Posterior cingulate gyrus (tissue), 11 donors: ENCODE results near the gene PLA2G1B.
"Not testable (repeated sequence)": the region's sequence is repeated elsewhere in the genome, so short reads cannot be mapped to it uniquely, and the experiment has no call there.

ENCODE experiments used
- DNase-seq, 10 donors: peaks; one replicate each; pipeline versions ENCODE4 v3.0.0 to v3.0.0-alpha.2; 2020 to 2021; ENCODE audit warnings: mixed read lengths in 3 of 10
- intact Hi-C: fragments of 100-400 bp; cut with DNase I; formaldehyde crosslinking; loops from one replicate; pipeline ENCODE4 v1.15.1; 2023

Gene PLA2G1B

GRCh38 chr12:120361506-120362208, 34.1 kb upstream of the PLA2G1B start:
- intact Hi-C loops = no loop called here
- DNase-seq = peak; percentile 53 to 98 (median 86)

DNA sequence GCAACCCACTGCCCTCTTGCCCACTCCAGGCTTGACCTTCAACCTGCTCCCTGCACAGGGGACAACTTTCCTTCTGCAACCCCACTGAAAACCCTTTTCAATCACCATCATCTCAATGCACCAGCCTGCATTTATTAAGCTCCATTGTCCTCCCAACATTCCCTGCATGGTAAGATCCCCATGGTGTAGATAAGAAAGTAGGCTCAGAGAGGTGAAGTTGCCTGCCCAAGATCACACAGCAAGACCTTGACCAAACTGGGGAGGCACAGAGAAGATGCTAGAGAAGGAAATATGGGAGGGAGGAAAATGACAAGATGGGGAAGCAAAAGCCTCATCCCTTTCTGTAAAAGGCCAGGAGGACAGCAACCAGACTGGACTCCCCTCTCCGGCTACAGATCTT, 31.5 kb upstream of the PLA2G1B start:
- intact Hi-C loops = no loop called here
- DNase-seq = no peak

DNA sequence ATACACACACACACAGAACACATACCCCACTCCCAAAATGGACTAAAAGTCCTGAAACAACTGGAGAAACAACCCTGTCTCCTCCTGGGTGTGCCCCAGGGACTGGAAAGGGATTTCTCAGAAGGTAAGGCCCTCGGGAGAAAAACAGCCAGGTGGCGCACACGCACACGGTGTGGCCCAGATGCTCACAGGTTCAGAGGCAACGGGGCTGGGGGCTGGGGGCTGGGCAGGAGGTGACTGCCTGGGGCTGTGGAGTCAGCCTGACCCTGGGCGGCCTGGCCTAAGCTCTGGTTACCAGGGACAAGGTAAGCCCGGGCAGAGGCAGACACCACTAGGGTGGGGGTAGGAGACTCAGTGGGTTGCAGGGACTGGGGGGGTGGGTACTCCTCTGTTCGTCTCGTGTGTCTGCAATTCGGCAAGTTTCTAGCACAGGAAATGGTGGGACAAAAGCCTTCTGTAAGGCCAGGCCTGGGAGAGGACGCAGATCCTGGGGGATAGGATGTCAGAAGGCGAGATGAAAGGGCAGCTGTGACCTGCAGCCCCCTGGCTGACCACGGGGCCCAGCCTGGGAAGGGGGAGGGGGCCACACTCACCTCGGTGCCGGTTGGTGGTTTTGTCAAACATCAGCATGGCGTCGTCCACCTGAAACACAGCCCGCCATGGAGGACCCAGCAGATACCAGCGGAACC, 31.0 kb upstream of the PLA2G1B start:
- DNase-seq = peak in 2 of 10 donors; percentile 59 to 63
- intact Hi-C loops = no loop called here

DNA sequence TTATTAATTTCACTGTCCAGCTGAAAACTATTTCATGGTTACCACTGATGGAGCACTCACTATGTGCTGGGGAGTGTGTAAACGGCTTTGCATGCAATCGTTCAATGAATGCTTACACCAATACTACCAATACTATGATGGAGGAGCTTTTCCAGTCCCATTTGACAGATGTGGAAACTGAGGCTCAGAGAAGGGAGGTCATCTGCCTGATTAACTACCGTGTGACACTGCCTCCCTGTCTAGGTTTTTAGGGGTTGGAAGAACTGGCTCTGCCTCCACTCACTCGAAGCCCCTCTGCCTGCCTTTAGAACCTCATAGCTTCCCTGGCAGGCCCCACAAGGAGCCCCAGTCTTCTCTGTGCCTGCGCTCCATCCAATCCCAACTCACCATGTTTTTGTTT, 29.5 kb upstream of the PLA2G1B start:
- intact Hi-C loops = no loop called here
- DNase-seq = peak in 1 of 10 donors; percentile 26

DNA sequence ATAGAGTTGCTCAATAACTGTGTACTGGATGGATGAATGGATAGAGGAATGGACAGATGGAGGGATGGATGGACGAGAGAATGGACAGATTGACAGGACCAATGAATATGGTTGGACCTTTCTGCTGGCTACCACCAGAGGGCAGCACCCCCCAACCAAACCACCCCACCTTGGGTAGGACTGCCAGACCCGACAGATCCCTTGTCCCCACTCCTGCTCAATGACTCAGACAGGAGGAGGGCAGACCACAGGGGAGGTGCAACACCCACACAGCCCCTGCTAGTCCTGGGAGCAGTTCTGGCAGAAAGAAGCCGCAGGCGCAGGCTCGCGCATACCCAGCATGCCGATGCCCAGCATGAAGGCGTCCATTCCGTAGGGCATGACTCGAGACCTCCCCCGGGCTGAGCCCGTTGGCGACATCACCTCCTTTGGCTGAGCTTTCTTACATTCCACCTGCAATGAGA, 29.0 kb upstream of the PLA2G1B start:
- peak; percentile 71 to 98 (median 84) for DNase-seq
- intact Hi-C loops = loop anchor here (1.0 kb wide), 1 partner anchor 74 kb away; no protein-coding TSS in a partner anchor

DNA sequence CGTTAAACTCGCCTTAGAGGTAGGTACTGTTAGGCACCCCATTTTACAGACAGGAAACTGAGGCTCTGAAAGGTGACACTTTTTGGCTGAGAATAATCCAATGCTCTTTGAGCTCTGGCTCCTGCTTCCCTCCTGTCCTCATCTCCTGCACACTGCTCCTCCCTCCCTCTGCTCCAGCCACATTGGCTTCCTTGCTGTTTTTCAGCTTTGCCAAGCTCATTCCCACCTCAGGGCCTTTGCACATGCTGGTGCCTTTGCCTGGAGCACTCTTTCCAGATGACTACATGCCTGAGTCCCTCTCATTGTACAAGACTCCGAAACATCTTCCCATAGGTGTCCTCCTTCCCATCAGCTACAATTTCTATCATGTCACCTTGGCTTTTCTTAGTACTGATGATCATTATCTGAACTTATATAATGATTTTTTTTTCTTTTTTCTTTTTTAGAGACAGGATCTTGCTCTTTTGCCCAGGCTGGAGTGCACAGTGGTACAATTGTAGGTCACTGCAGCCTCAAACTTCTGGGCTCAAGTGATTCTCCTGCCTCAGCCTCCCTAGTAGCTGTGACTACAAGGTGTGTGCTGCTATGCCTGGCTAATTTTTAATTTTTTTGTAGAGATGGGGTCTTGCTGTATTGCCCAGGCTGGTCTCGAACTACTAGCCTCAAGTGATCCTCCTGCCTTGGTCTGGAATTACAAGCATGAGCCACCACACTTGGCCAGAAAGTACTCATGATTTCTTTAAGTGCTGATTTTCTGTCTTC, 26.2 kb upstream of the PLA2G1B start:
- intact Hi-C loops = no loop called here
- DNase-seq = peak in 1 of 10 donors; percentile 8

DNA sequence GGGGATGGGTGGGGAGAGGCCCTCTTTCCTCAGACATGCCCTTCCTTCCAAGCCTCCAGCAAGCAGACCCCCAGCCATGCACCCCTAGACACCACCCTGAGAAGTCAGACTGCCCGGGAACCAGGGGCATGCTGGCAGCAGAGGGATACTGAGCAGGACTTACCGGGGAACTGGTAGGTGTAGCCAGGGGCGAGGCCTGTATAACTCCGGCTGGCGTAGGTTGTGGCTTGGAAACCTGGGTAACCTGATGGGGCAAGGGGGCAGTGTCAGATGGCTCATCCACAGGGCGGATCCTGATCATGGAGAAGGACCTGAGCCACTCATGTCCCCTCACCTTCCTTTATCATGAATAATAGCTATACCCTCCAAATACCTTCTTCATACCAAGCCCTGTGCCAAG, 25.6 kb upstream of the PLA2G1B start:
- intact Hi-C loops = no loop called here
- DNase-seq = peak in 2 of 10 donors; percentile 17 to 51

DNA sequence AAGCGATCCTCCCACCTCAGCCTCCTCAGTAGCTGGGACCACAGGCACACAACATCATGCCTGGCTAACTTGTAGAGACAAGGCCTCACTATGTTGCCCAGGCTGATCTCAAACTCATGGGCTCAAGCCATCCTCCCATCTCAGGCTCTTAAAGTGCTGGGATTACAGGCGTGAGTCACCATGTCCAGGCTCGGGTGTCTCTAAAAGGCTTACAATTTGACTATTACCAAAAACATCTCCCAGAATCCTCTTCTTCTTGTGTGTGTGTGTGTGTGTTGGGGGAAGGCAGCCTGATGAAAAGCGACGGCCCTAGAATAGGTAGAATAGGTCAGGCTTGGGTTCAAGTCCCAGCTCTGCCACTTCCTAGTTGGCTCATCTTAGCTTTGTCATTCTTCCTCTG, 24.5 kb upstream of the PLA2G1B start:
- intact Hi-C loops = no loop called here
- DNase-seq = peak in 1 of 10 donors; percentile 39

DNA sequence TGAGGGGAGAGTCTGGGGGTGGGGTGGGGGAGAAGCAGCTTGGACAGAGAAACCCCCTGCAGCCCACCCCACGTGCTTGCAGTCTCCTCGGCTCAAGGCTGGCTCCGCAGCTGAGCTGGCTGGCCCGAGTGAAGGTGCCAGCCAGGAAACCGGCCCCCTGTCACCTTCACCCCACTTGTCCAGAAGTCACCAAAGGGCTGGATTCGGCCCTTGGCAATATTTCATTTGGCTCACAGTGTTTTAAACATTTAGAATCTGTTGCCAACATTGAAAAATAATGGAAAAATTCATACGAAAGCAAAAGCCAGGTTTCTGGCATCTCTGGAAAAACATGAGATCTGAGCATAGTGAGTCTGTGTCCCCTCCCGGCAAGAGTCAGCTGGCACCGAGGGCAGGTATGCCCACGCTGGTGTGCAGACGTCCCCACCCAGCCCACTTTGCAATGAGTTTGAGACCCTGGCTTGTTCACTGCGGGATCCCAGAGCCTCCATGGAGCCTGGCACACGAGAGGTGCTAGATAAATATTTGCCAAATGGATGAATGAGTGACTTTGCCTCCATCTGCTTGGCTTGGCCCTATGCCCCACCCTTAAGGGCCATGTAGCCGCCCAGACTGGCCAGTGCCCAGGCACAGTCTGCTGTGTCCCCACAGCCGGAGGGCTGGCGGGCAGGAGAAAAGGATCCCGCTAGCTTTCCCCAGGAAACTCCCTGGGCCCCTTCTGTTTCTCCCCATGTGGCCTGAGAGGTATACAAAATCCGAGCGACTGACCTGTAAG, 23.2 kb upstream of the PLA2G1B start:
- peak in 2 of 10 donors; percentile 47 to 78 for DNase-seq
- intact Hi-C loops = no loop called here

- intact Hi-C loops = no loop called here
- DNase-seq = peak in 3 of 10 donors; percentile 14 to 65 (median 62)
Observed at GRCh38 chr12:120347766-120348165, 20.2 kb upstream of the PLA2G1B start.

DNA sequence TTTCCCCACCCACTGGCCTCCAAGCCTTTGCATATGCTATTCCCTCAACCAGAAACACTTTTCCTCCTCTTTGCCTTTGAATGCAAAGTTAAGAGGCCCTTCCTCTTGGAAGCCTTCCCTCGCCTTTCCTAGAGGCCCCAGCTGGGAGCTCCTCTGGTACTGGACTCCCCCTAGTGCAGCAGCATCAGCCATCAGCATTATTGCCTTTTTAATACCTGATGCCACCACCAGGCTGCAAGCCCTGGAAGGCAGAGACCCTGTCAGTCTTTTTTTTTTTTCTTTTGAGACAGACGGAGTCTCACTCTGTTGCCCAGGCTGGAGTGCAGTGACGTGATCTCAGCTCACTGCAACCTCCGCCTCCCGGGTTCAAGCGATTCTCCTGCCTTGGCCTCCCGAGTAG, 19.1 kb upstream of the PLA2G1B start:
- intact Hi-C loops = no loop called here
- peak in 2 of 10 donors; percentile 9 to 34 for DNase-seq

DNA sequence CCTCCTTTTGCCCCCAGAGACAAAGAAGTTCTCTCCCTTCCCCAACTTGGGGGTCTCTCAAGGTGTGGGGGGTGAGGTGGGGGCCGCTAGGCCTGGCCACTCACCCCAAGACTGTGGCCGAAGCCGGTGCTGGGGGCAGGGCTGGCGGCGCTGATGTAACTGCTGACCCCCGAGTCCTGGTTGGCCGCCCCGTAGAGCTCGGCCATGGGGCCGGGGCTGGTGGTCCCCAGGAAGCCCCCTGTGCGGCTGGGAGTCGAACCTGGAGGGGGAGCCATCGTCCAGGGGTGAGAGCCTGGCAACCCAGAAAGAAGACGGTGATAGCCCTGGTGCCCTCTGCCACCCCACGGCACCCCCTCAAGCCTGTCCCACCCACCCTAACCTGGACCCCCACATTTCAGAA, 18.5 kb upstream of the PLA2G1B start:
- DNase-seq = peak in 3 of 10 donors; percentile 25 to 71 (median 59)
- intact Hi-C loops = no loop called here

- intact Hi-C loops = no loop called here
- DNase-seq = peak in 2 of 10 donors; percentile 29 to 39
Observed at GRCh38 chr12:120343692-120344091, 16.1 kb upstream of the PLA2G1B start.

DNA sequence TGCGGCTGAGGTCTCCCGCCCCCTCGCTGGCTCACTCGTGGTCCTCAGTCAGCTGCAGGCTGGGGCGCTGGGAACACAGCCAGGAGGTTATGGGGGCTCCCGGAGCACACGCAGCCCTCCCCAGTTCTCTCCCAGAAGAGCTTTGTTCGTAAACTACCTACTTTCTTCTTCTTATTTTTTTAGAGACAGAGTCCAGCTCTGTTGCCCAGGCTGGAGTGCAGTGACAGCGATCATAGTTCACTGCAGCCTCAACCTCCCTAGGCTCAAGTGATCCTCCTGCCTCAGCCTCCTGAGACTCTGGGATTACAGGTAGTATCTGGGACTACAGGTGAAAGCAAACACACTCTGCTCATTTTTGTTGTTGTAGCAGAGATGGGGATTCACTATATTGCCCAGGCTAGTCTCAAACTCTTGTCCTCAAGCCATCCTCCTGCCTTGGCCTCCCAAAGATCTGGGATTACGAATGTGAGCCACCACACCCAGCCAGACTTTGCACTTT, 15.5 kb upstream of the PLA2G1B start:
- intact Hi-C loops = no loop called here
- peak in 3 of 10 donors; percentile 12 to 61 (median 44) for DNase-seq

GRCh38 chr12:120342175-120343038, 14.8 kb upstream of the PLA2G1B start:
- intact Hi-C loops = no loop called here
- DNase-seq = peak in 3 of 10 donors; percentile 25 to 59 (median 57)

DNA sequence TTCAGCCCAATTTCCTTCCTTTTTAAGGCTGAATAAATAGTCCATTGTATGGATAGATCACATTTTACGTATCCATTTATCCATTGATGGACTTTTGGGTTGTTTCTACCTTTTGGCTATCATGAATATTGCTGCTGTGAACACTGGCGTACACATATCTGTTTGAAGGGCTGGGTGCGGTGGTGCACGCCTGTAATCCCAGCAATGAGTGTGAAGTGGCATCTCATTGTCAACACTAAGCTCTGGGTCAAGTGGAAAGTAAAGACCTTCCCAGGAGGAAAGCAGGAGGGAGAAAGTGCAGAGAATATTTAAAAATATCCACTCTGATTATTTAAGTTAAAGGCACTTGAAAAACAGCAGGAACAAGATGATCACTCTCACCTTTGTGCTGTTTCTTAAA, 11.7 kb upstream of the PLA2G1B start:
- peak in 1 of 10 donors; percentile 12 for DNase-seq
- intact Hi-C loops = no loop called here

DNA sequence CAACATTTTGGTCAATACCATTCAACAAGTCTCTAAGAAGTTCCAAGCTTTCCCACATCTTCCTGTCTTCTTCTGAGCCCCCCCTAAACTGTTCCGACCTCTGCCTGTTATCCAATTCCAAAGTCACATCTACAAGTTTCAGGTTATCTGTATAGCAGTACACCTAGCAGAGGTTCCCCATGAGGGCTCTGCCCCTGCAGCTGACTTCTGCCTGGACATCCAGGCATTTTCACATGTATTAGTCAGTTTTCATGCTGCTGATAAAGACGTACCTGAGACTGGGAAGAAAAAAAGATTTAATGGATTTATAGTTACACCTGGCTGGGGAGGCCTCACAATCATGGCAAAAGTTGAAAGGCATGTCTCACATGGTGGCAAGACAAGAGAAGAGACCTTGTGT, 10.2 kb upstream of the PLA2G1B start:
- intact Hi-C loops = no loop called here
- peak in 1 of 10 donors; percentile 13 for DNase-seq

DNA sequence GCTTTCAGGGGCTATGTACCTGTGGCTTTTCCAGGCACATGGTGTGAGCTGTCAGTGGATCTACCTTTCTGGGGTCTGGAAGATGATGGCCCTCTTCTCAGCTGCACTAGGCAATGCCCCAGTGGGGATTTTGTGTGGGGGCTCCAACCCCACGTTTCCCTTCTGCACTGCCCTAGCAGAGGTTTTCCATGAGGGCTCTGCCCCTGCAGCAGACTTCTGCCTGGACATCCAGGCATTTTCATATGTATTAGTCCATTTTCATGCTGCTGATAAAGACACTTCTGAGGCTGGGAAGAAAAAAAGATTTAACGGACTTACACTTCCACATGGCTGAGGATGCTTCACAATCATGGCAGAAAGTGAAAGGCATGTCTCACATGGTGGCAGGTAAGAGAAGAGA, 8.8 kb upstream of the PLA2G1B start:
- intact Hi-C loops, DNase-seq: not testable (repeated sequence)

- intact Hi-C loops = not testable (repeated sequence)
- DNase-seq = peak in 7 of 10 donors; percentile 19 to 86 (median 35)
Observed at GRCh38 chr12:120335447-120335846, 7.9 kb upstream of the PLA2G1B start.
